Fibroblast of villous mesenchyme (primary cell): ENCODE results near the gene ISLR2. TPM values are rescaled to one million over a fixed set of nuclear protein-coding genes. Genes with fewer than 3 reads are reported as not detected.

Experiments used
- DNase-seq: peaks from one replicate; pipeline ENCODE4 v3.0.0-alpha.2; 2010; ENCODE audit warnings: low read depth
- H3K4me3 ChIP-seq: 2 replicates; pipeline ENCODE4 v1.5.1; 2011; ENCODE audit warnings: low read depth, mild to moderate bottlenecking, low read length
- total RNA-seq: library from RNA; depleted of rRNA; stranded (reverse); fragments of >200 nt; gene quantifications from 2 replicates; pipeline ENCODE4 v1.2.3, GENCODE V29; 2012
- TF ChIP-seq, protein P1 (sequence below): IDR thresholded peaks from 2 replicates; pipeline ENCODE4 v1.5.1; 2012; ENCODE audit warnings: low read depth, mild to moderate bottlenecking, low read length; ENCODE audit not compliant: insufficient read depth

ISLR2 gene
- total RNA-seq, 1 donor = not detected

DNA sequence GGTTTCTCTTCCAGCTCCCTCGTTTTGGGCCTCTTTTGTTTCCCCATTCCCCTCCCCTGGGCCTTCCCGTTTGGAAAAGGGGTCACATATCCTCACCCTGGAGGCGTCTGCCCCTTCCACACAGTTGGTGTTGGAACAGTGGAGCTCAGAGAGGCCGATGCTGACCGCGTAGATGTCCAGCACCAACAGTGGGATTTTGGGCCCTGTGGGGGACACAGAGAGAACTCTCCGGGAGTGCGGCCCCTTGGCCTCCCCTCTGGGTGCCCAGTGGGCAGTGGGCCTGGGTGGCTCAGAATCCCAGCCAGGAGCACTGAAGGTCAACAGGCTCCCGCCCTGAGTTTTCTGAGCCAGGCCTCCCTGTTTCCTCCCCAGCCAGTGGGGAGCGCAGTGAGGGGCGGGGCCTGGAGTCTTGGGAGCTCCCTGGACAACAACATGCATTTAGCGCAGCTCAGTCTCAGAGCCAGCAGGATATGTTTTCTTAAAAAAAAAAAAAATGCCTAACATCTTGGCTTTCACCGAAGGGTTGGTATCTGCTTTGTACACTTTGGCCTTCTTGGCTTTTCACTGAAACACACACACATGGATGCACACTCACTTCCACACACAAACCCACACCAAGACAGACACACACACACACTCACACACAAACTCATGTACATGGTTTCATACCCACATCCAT, 42.5 kb downstream of the ISLR2 start:
- DNase-seq = peak; percentile 78
- no peak overlapping the region for H3K4me3 ChIP-seq
- TF ChIP-seq, protein P1, sequence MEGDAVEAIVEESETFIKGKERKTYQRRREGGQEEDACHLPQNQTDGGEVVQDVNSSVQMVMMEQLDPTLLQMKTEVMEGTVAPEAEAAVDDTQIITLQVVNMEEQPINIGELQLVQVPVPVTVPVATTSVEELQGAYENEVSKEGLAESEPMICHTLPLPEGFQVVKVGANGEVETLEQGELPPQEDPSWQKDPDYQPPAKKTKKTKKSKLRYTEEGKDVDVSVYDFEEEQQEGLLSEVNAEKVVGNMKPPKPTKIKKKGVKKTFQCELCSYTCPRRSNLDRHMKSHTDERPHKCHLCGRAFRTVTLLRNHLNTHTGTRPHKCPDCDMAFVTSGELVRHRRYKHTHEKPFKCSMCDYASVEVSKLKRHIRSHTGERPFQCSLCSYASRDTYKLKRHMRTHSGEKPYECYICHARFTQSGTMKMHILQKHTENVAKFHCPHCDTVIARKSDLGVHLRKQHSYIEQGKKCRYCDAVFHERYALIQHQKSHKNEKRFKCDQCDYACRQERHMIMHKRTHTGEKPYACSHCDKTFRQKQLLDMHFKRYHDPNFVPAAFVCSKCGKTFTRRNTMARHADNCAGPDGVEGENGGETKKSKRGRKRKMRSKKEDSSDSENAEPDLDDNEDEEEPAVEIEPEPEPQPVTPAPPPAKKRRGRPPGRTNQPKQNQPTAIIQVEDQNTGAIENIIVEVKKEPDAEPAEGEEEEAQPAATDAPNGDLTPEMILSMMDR = no peak

DNA sequence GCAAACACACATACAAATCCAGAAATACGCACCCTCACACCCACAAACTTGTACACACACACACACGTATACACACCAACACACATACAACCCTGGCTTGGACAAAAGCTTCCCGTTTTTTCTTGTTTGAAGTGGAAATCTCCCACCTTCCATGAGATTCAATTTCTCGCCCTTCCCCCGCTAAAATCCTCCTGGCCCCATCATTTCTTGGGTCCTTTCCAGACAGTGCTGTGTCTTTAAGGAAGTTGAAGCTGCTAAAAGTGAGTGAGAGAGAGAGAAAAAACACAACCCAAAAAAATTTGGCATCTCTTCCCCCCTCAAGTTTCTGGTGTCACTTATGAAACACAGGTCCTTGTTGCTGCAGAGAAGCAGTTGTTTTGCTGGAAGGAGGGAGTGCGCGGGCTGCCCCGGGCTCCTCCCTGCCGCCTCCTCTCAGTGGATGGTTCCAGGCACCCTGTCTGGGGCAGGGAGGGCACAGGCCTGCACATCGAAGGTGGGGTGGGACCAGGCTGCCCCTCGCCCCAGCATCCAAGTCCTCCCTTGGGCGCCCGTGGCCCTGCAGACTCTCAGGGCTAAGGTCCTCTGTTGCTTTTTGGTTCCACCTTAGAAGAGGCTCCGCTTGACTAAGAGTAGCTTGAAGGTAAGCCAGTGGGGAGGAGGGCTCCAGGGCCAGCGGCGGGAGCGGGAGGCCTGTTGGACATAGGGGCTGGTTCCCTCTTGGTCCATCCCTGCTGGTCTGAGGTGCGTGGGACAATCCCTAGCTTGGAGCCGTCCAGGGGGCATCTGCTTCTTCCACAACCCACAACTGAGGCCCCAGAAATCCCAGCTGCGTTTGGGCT, 43.2 kb downstream of the ISLR2 start, which contains the start of gene ISLR:
ISLR (plus strand) TSS at position 331 of the 839 bp plus-strand sequence. CDS start 1,149 bp downstream, outside the sequence.
- TF ChIP-seq, protein P1 = no peak
- H3K4me3 ChIP-seq = peak within 1 kb of the TSS; percentile 52
- DNase-seq = peak; percentile 84

DNA sequence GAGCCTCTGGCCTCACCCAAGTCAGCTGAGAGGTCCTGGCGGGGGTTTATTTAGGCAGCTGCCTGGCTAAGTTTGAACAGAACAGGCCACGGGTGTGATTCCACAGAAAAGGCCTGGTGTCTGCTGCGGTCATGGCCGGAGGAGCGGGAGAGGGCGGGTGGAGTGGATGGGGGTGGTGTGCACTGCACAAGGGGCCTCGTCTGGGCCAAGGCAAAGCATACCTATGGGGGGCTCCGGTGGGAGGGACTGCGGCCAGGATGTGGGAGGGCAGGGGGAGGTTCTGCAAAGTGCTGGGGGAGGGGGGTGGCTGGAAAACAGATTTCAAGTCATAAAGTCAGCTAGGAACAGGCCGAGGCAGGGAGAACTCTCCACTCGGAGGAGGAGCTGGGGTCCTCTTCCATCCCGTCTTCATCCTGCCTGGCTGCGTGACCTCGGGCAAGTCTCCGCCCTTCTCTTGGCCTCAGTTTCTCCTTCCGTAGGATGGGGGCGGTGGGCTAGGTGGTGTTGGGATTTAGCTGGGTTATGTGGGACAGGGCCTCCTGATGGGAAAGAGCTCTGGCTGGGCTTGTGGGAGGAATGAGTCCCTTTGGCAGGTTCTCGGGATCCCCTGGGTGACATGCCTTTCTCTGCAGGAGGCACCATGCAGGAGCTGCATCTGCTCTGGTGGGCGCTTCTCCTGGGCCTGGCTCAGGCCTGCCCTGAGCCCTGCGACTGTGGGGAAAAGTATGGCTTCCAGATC, 44.0 kb downstream of the ISLR2 start:
- DNase-seq = peak; percentile 82
- TF ChIP-seq, protein P1 = no peak
- peak overlapping the region; percentile 52 for H3K4me3 ChIP-seq

DNA sequence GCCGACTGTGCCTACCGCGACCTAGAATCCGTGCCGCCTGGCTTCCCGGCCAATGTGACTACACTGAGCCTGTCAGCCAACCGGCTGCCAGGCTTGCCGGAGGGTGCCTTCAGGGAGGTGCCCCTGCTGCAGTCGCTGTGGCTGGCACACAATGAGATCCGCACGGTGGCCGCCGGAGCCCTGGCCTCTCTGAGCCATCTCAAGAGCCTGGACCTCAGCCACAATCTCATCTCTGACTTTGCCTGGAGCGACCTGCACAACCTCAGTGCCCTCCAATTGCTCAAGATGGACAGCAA, 44.5 kb downstream of the ISLR2 start:
- TF ChIP-seq, protein P1 = no peak
- peak overlapping the region; percentile 52 for H3K4me3 ChIP-seq
- DNase-seq = no peak

DNA sequence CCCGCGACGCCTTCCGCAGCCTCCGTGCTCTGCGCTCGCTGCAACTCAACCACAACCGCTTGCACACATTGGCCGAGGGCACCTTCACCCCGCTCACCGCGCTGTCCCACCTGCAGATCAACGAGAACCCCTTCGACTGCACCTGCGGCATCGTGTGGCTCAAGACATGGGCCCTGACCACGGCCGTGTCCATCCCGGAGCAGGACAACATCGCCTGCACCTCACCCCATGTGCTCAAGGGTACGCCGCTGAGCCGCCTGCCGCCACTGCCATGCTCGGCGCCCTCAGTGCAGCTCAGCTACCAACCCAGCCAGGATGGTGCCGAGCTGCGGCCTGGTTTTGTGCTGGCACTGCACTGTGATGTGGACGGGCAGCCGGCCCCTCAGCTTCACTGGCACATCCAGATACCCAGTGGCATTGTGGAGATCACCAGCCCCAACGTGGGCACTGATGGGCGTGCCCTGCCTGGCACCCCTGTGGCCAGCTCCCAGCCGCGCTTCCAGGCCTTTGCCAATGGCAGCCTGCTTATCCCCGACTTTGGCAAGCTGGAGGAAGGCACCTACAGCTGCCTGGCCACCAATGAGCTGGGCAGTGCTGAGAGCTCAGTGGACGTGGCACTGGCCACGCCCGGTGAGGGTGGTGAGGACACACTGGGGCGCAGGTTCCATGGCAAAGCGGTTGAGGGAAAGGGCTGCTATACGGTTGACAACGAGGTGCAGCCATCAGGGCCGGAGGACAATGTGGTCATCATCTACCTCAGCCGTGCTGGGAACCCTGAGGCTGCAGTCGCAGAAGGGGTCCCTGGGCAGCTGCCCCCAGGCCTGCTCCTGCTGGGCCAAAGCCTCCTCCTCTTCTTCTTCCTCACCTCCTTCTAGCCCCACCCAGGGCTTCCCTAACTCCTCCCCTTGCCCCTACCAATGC, 45.1 kb downstream of the ISLR2 start:
- no peak for DNase-seq
- H3K4me3 ChIP-seq = peak overlapping the region; percentile 52
- TF ChIP-seq, protein P1 = no peak
